GM12878 (cell line): Measurements from ENCODE around the gene S1PR4. TPM values are rescaled to one million over a fixed set of nuclear protein-coding genes. Genes with fewer than 3 reads are reported as not detected.
A peak's percentile ranks its signal among the peaks of the same experiment; 100 is the strongest.

ENCODE experiments used
- ATF7 ChIP-seq: fragments of 450-650 bp; IDR thresholded peaks from 2 replicates; pipeline ENCODE4 v1.6.1; 2016; ENCODE audit warnings: low read depth, mild to moderate bottlenecking
- CBX3 ChIP-seq: fragments of 200-600 bp; sonication (generic); IDR thresholded peaks from 2 replicates; pipeline ENCODE4 v1.6.1; 2016; ENCODE audit warnings: low read depth, borderline replicate concordance
- EED ChIP-seq: sonication (generic); IDR thresholded peaks from 2 replicates; pipeline ENCODE4 v1.6.1; 2016; ENCODE audit warnings: antibody characterized with exemption, low read depth
- IKZF1 ChIP-seq: fragments of 450-650 bp; conservative IDR thresholded peaks from 2 replicates; pipeline ENCODE4 v1.6.1; 2017; ENCODE audit warnings: antibody characterized with exemption, mild to moderate bottlenecking
- KLF5 ChIP-seq: fragments of 450-650 bp; IDR thresholded peaks from 2 replicates; pipeline ENCODE4 v1.6.1; 2014; ENCODE audit warnings: mild to moderate bottlenecking; ENCODE audit not compliant: partially characterized antibody
- MTA2 ChIP-seq: fragments of 450-650 bp; IDR thresholded peaks from 2 replicates; pipeline ENCODE4 v1.6.1; 2016; ENCODE audit warnings: low read depth, mild to moderate bottlenecking, moderate library complexity
- MTA3 ChIP-seq: IDR thresholded peaks from 2 replicates; pipeline ENCODE4 v1.6.1; 2012; ENCODE audit warnings: low read length, inconsistent platforms, borderline replicate concordance
- NFIC ChIP-seq: IDR thresholded peaks from 2 replicates; pipeline ENCODE4 v1.6.1; 2012; ENCODE audit warnings: low read depth, mild to moderate bottlenecking, inconsistent platforms, low read length, moderate library complexity
- NR2F1 ChIP-seq: fragments of 450-650 bp; conservative IDR thresholded peaks from 2 replicates; pipeline ENCODE4 v1.6.1; 2017; ENCODE audit warnings: mild to moderate bottlenecking
- PKNOX1 ChIP-seq: fragments of 450-650 bp; IDR thresholded peaks from 2 replicates; pipeline ENCODE4 v1.6.1; 2016; ENCODE audit warnings: mild to moderate bottlenecking
- SIX5 ChIP-seq: IDR thresholded peaks from 2 replicates; pipeline ENCODE4 v1.6.1; 2011; ENCODE audit warnings: mild to moderate bottlenecking, low read depth, low read length, moderate library complexity; ENCODE audit not compliant: severe bottlenecking
- SMARCA5 ChIP-seq: fragments of 450-650 bp; IDR thresholded peaks from 2 replicates; pipeline ENCODE4 v1.6.1; 2017; ENCODE audit warnings: mild to moderate bottlenecking
- SRF ChIP-seq, 2 experiments: IDR thresholded peaks; 2 replicates each; pipeline ENCODE4 v1.6.1; 2011; ENCODE audit warnings: low read depth in 2 of 2, low read length in 2 of 2, mild to moderate bottlenecking in 1 of 2, moderate library complexity in 1 of 2
- STAT1 ChIP-seq: fragments of 450-650 bp; conservative IDR thresholded peaks from 2 replicates; pipeline ENCODE4 v1.6.1; 2014; ENCODE audit warnings: antibody characterized with exemption, mild to moderate bottlenecking
- TCF12 ChIP-seq: IDR thresholded peaks from 2 replicates; pipeline ENCODE4 v1.6.1; 2011; ENCODE audit warnings: low read depth, mild to moderate bottlenecking, low read length
- USF1 ChIP-seq: IDR thresholded peaks from 2 replicates; pipeline ENCODE4 v1.6.1; 2011; ENCODE audit warnings: borderline replicate concordance, low read depth, mild to moderate bottlenecking, moderate library complexity, mixed read lengths, low read length; ENCODE audit not compliant: insufficient read depth; ENCODE audit errors: extremely low read length
- WRNIP1 ChIP-seq: IDR thresholded peaks from 2 replicates; pipeline ENCODE4 v1.6.1; 2011; ENCODE audit warnings: low read depth, low read length, improper control_type of control experiment, borderline replicate concordance
- YY1 ChIP-seq: IDR thresholded peaks from 2 replicates; pipeline ENCODE4 v1.6.1; 2011; ENCODE audit warnings: low read depth, mild to moderate bottlenecking, low read length
- ZNF24 ChIP-seq: fragments of 450-650 bp; IDR thresholded peaks from 2 replicates; pipeline ENCODE4 v1.6.1; 2017; ENCODE audit warnings: antibody characterized with exemption, mild to moderate bottlenecking
- polyA plus RNA-seq, 11 experiments: library from polyadenylated mRNA; depleted of rRNA in 4 of 11; unstranded in 6 of 11; stranded (reverse) in 5 of 11; fragments of >200 nt; fragmentation: Nextera tagmentation in 4 of 11; fragmentation: Illumina TruSeq in 1 of 11; extraction: Ambion mirVana in 4 of 11; extraction: Trizol in 1 of 11; gene quantifications; 1 replicate in 1 of 11; 2 replicates in 10 of 11; pipeline versions ENCODE4 v1.2.1 to v1.2.3, GENCODE V29; 2011 to 2016; ENCODE audit warnings: inconsistent platforms in 2 of 11, missing spikeins in 2 of 11, low read depth in 1 of 11
- total RNA-seq, 4 experiments: library from RNA; depleted of rRNA in 3 of 4; stranded (reverse); fragments of >200 nt in 3 of 4; fragmentation: Illumina TruSeq in 1 of 4; extraction: Trizol in 1 of 4; gene quantifications; 2 replicates each; pipeline versions ENCODE4 v1.2.1 to v1.2.3, GENCODE V29; 2013 to 2021
- TF ChIP-seq, protein P1 (sequence below): fragments of 450-650 bp; IDR thresholded peaks from 2 replicates; pipeline ENCODE4 v1.6.1; 2017; ENCODE audit warnings: mild to moderate bottlenecking, low read depth, inconsistent platforms; ENCODE audit not compliant: poor library complexity, severe bottlenecking
- TF ChIP-seq, protein P2 (sequence below): IDR thresholded peaks from 2 replicates; pipeline ENCODE4 v1.6.1; 2012; ENCODE audit warnings: low read depth, low read length, improper control_type of control experiment
- TF ChIP-seq, protein P3 (sequence below), 3 experiments: IDR thresholded peaks in 2 of 3; conservative IDR thresholded peaks in 1 of 3; 2 replicates each; pipeline ENCODE4 v1.5.1; 2011; ENCODE audit warnings: low read depth in 3 of 3, low read length in 3 of 3, mild to moderate bottlenecking in 3 of 3, control low read depth in 2 of 3, moderate library complexity in 2 of 3, inconsistent platforms in 1 of 3, mixed read lengths in 1 of 3; ENCODE audit not compliant: control insufficient read depth in 2 of 3, insufficient read depth in 1 of 3; ENCODE audit errors: extremely low read depth in 1 of 3

The S1PR4 gene
- total and polyA plus RNA-seq, 10 of the 15 experiments (the other 5 are each of a cell fraction or from before 2014, with no cell fraction given), result 0.19 to 57.7 (median 32.4) TPM; not detected in 1

DNA sequence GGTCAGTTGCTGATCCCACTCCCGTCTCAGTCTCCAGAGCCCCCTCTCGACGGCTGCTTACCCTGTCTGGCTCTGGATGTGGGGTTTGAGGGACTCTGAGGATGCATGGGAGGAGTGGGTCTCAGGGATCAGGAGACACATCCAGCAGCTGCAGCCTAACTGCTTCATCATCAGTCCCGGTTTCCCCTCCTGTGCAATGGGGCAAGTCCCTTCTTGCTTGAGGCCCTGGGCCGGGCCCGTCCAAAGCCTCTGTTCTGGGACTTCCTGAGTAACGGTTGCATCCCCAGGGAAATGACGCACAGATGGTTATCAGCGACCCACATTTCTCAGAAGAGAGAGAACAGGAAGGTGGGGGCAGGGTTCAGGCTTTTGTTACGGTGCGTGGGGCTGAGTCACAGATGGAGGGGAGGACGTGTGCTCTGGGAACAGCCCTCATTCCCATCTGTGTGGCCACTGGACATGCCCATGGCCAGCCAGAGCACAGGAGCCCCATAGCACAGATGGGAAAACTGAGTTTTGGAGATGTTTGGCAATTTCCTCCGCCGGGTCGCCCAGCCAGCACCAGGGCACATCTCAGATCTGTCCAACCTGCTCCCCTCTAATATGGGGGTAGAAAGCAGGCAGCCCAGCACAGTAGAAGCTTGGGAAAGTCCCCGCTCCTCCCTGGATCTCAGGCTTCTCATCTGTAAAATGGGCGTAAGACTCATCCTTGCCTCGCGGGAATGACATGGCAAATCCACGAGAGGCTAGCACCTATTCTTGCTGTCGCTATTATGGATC lies 23.4 kb upstream of the S1PR4 start (continued):
- TF ChIP-seq, protein P1, sequence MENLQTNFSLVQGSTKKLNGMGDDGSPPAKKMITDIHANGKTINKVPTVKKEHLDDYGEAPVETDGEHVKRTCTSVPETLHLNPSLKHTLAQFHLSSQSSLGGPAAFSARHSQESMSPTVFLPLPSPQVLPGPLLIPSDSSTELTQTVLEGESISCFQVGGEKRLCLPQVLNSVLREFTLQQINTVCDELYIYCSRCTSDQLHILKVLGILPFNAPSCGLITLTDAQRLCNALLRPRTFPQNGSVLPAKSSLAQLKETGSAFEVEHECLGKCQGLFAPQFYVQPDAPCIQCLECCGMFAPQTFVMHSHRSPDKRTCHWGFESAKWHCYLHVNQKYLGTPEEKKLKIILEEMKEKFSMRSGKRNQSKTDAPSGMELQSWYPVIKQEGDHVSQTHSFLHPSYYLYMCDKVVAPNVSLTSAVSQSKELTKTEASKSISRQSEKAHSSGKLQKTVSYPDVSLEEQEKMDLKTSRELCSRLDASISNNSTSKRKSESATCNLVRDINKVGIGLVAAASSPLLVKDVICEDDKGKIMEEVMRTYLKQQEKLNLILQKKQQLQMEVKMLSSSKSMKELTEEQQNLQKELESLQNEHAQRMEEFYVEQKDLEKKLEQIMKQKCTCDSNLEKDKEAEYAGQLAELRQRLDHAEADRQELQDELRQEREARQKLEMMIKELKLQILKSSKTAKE, result peak; percentile 33
- TF ChIP-seq NR2F1 (peak; percentile 54), USF1 (no peak), SIX5 (no peak), STAT1 (no peak; the same call in 1 of the 2 replicates), TCF12 (peak; percentile 72), YY1 (peak; percentile 45; the same call in 1 of the 2 replicates), MTA3 (no peak), CBX3 (no peak), SMARCA5 (peak; percentile 42; the same call in 1 of the 2 replicates), IKZF1 (peak; percentile 96), KLF5 (no peak), NFIC (peak; percentile 87; the same call in 1 of the 2 replicates), MTA2 (peak; percentile 46; the same call in 1 of the 2 replicates), PKNOX1 (no peak), WRNIP1 (no peak), EED (peak; percentile 97), SRF (IDR thresholded peaks at IDR 0.05; ENCODE audit: low read depth in 2 of 2, low read length in 2 of 2) (0 out of 4 replicates have a peak, but pooled peaks of 1 of the 2 experiments have one; percentile 19), ATF7 (peak; percentile 77), ZNF24 (no peak)
- TF ChIP-seq, protein P2, sequence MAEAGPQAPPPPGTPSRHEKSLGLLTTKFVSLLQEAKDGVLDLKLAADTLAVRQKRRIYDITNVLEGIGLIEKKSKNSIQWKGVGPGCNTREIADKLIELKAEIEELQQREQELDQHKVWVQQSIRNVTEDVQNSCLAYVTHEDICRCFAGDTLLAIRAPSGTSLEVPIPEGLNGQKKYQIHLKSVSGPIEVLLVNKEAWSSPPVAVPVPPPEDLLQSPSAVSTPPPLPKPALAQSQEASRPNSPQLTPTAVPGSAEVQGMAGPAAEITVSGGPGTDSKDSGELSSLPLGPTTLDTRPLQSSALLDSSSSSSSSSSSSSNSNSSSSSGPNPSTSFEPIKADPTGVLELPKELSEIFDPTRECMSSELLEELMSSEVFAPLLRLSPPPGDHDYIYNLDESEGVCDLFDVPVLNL, result no peak
- TF ChIP-seq, protein P3, sequence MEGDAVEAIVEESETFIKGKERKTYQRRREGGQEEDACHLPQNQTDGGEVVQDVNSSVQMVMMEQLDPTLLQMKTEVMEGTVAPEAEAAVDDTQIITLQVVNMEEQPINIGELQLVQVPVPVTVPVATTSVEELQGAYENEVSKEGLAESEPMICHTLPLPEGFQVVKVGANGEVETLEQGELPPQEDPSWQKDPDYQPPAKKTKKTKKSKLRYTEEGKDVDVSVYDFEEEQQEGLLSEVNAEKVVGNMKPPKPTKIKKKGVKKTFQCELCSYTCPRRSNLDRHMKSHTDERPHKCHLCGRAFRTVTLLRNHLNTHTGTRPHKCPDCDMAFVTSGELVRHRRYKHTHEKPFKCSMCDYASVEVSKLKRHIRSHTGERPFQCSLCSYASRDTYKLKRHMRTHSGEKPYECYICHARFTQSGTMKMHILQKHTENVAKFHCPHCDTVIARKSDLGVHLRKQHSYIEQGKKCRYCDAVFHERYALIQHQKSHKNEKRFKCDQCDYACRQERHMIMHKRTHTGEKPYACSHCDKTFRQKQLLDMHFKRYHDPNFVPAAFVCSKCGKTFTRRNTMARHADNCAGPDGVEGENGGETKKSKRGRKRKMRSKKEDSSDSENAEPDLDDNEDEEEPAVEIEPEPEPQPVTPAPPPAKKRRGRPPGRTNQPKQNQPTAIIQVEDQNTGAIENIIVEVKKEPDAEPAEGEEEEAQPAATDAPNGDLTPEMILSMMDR (IDR thresholded peaks at IDR 0.05 in 2 of 3, conservative IDR thresholded peaks at IDR 0.05 in 1 of 3; ENCODE audit: control insufficient read depth in 2 of 3, extremely low read depth in 1 of 3, insufficient read depth in 1 of 3, low read depth in 3 of 3, low read length in 3 of 3), result no peak
